H1 (cell line): ENCODE data around the gene KLHL30. TPM values are rescaled to one million over a fixed set of nuclear protein-coding genes. Genes with fewer than 3 reads are reported as not detected.
A peak's percentile ranks its signal among the peaks of the same experiment; 100 is the strongest.

Experiments used
- CTCF ChIA-PET: fragments of 300-600 bp; sonication (Branson Sonifier 250); formaldehyde crosslinking; loops from one replicate; lab custom pipeline; 2021; ENCODE audit not compliant: partially characterized antibody; lab: Charles Lee
- POLR2A ChIA-PET: fragments of 300-600 bp; sonication (Branson Sonifier 250); formaldehyde crosslinking; loops from one replicate; lab custom pipeline; 2021; ENCODE audit warnings: inconsistent platforms; ENCODE audit not compliant: partially characterized antibody; lab: Charles Lee
- DNase-seq, 2 experiments: peaks; one replicate each; pipeline versions ENCODE4 v3.0.0 to v3.0.0-alpha.2; 2010 to 2022; ENCODE audit warnings: low spot score in 2 of 2, low read depth in 1 of 2, mixed read lengths in 1 of 2
- FAIRE-seq: peaks from 2 replicates; lab custom pipeline; 2011; peaks lifted over from hg19 to GRCh38; lab: Jason Lieb, UNC
- H2AFZ ChIP-seq: 2 replicates; pipeline ENCODE4 v1.8.1; 2012; ENCODE audit warnings: low read length, inconsistent platforms
- H2AK5ac ChIP-seq: 2 replicates; pipeline ENCODE4 v1.6.1; 2013; ENCODE audit warnings: low read depth, low read length
- H2BK120ac ChIP-seq: replicated peaks from 2 replicates; pipeline ENCODE3; 2013; ENCODE audit warnings: low read depth, low read length, inconsistent platforms
- H2BK12ac ChIP-seq: 2 replicates; pipeline ENCODE4 v1.6.1; 2013; ENCODE audit warnings: low read depth, low read length
- H2BK15ac ChIP-seq: 2 replicates; pipeline ENCODE4 v1.6.1; 2013; ENCODE audit warnings: low read length
- H2BK20ac ChIP-seq: 2 replicates; pipeline ENCODE4 v1.6.1; 2013; ENCODE audit warnings: low read length
- H2BK5ac ChIP-seq: 2 replicates; pipeline ENCODE4 v1.6.1; 2013; ENCODE audit warnings: low read depth, low read length
- H3K14ac ChIP-seq: 2 replicates; pipeline ENCODE4 v1.6.1; 2013; ENCODE audit warnings: inconsistent platforms; ENCODE audit not compliant: insufficient read length
- H3K18ac ChIP-seq: 2 replicates; pipeline ENCODE4 v1.6.1; 2013; ENCODE audit warnings: low read length; ENCODE audit errors: extremely low read depth
- H3K23ac ChIP-seq: 2 replicates; pipeline ENCODE4 v1.6.1; 2013; ENCODE audit warnings: inconsistent platforms; ENCODE audit not compliant: insufficient read length
- H3K23me2 ChIP-seq: 2 replicates; pipeline ENCODE4 v1.6.1; 2013; ENCODE audit warnings: low read depth, low read length
- H3K27ac ChIP-seq: 2 replicates; pipeline ENCODE4 v1.6.1; 2011; ENCODE audit warnings: low read depth, low read length, inconsistent platforms
- H3K27me3 ChIP-seq, 4 experiments: replicated peaks in 1 of 4; 1 replicate in 1 of 4; 2 replicates in 3 of 4; pipeline versions ENCODE4 v1.6.1 to v1.8.1; 2011 to 2013; ENCODE audit warnings: low read length in 3 of 4, mild to moderate bottlenecking in 3 of 4, inconsistent platforms in 2 of 4, mixed read lengths in 2 of 4, moderate library complexity in 1 of 4; ENCODE audit not compliant: control insufficient read depth in 3 of 4, insufficient read depth in 3 of 4; ENCODE audit errors: extremely low read depth in 1 of 4
- H3K36me3 ChIP-seq, 4 experiments: 2 replicates each; pipeline versions ENCODE4 v1.6.1 to v1.8.1; 2011 to 2013; ENCODE audit warnings: mild to moderate bottlenecking in 4 of 4, low read length in 3 of 4, moderate library complexity in 2 of 4, control low read depth in 1 of 4, inconsistent platforms in 1 of 4; ENCODE audit not compliant: insufficient read depth in 4 of 4, control insufficient read depth in 2 of 4
- H3K4ac ChIP-seq: replicated peaks from 2 replicates; pipeline ENCODE3; 2013; ENCODE audit warnings: low read length, low read depth, mixed read lengths, inconsistent platforms; ENCODE audit not compliant: insufficient read length
- H3K4me1 ChIP-seq, 4 experiments: replicated peaks in 1 of 4; 1 replicate in 1 of 4; 2 replicates in 3 of 4; pipeline versions ENCODE4 v1.6.1 to v1.8.1; 2011 to 2013; ENCODE audit warnings: low read length in 3 of 4, inconsistent platforms in 2 of 4, mixed read lengths in 1 of 4; ENCODE audit not compliant: insufficient read depth in 4 of 4, control insufficient read depth in 3 of 4
- H3K4me2 ChIP-seq, 2 experiments: 2 replicates each; pipeline versions ENCODE4 v1.6.1 to v1.8.1; 2011 to 2013; ENCODE audit warnings: low read depth in 2 of 2, low read length in 2 of 2, control low read depth in 1 of 2, inconsistent platforms in 1 of 2, mild to moderate bottlenecking in 1 of 2; ENCODE audit not compliant: insufficient read depth in 1 of 2
- H3K4me3 ChIP-seq, 4 experiments: fragments of 200-600, 300-600 bp in 1 of 4; sonication (generic), shearing (Covaris generic), sonication (Bioruptor Twin) in 1 of 4; 2 replicates each; pipeline versions ENCODE4 v1.5.1 to v1.8.1; 2011 to 2016; ENCODE audit warnings: low read length in 4 of 4, low read depth in 3 of 4, control low read depth in 2 of 4, inconsistent platforms in 2 of 4, mild to moderate bottlenecking in 2 of 4, mixed read lengths in 1 of 4, moderate library complexity in 1 of 4; ENCODE audit not compliant: insufficient read depth in 2 of 4; ENCODE audit errors: extremely low read depth in 1 of 4
- H3K56ac ChIP-seq: replicated peaks from 2 replicates; pipeline ENCODE3; 2013; ENCODE audit warnings: low read depth, mild to moderate bottlenecking, mixed read lengths, low read length, inconsistent platforms; ENCODE audit not compliant: insufficient read length
- H3K79me1 ChIP-seq: 2 replicates; pipeline ENCODE4 v1.6.1; 2013; ENCODE audit warnings: low read depth, low read length, control low read depth
- H3K79me2 ChIP-seq, 2 experiments: 2 replicates each; pipeline versions ENCODE4 v1.6.1 to v1.8.1; 2012 to 2013; ENCODE audit warnings: low read length in 2 of 2, mild to moderate bottlenecking in 2 of 2, inconsistent platforms in 1 of 2; ENCODE audit not compliant: insufficient read depth in 2 of 2, control insufficient read depth in 1 of 2
- H3K9ac ChIP-seq, 4 experiments: replicated peaks in 1 of 4; 1 replicate in 1 of 4; 2 replicates in 3 of 4; pipeline versions ENCODE4 v1.6.1 to v1.8.1; 2011 to 2013; ENCODE audit warnings: low read depth in 3 of 4, low read length in 3 of 4, control low read depth in 2 of 4, mild to moderate bottlenecking in 2 of 4, moderate library complexity in 2 of 4, inconsistent platforms in 1 of 4; ENCODE audit errors: extremely low read depth in 1 of 4
- H3K9me3 ChIP-seq, 2 experiments: 2 replicates each; pipeline versions ENCODE4 v1.6.1 to v1.8.1; 2012 to 2013; ENCODE audit warnings: mild to moderate bottlenecking in 2 of 2, moderate library complexity in 2 of 2, control low read depth in 1 of 2, inconsistent platforms in 1 of 2, low read depth in 1 of 2, low read length in 1 of 2, mixed read lengths in 1 of 2; ENCODE audit not compliant: insufficient read depth in 2 of 2
- H4K20me1 ChIP-seq, 2 experiments: replicated peaks in 1 of 2; 2 replicates each; pipeline versions ENCODE3 to v1.8.1; 2011 to 2013; ENCODE audit warnings: inconsistent platforms in 2 of 2, low read length in 2 of 2, mild to moderate bottlenecking in 1 of 2; ENCODE audit not compliant: insufficient read depth in 2 of 2, control insufficient read depth in 1 of 2
- H4K5ac ChIP-seq: 2 replicates; pipeline ENCODE4 v1.6.1; 2013; ENCODE audit warnings: low read length, low read depth, mixed read lengths, inconsistent platforms; ENCODE audit not compliant: insufficient read length
- H4K8ac ChIP-seq: 2 replicates; pipeline ENCODE4 v1.8.0; 2013; ENCODE audit warnings: mild to moderate bottlenecking, moderate library complexity, low read length, inconsistent platforms; ENCODE audit not compliant: insufficient read depth; ENCODE audit errors: extremely low read depth
- H4K91ac ChIP-seq: replicated peaks from 2 replicates; pipeline ENCODE3; 2013; ENCODE audit warnings: low read length, mixed read lengths, inconsistent platforms; ENCODE audit not compliant: insufficient read length
- GABPA ChIP-seq: IDR thresholded peaks from 2 replicates; pipeline ENCODE4 v1.6.1; 2011; ENCODE audit warnings: mild to moderate bottlenecking, low read length, moderate library complexity, borderline replicate concordance; ENCODE audit not compliant: insufficient read depth
- GTF2F1 ChIP-seq: IDR thresholded peaks from 2 replicates; pipeline ENCODE4 v1.6.1; 2012; ENCODE audit warnings: low read depth, low read length, improper control_type of control experiment, borderline replicate concordance
- HDAC2 ChIP-seq, 2 experiments: fragments of 300-600 bp in 1 of 2; sonication (generic) in 1 of 2; IDR thresholded peaks; 2 replicates each; pipeline ENCODE4 v1.6.1; 2011 to 2012; ENCODE audit warnings: low read depth in 2 of 2, low read length in 2 of 2, mild to moderate bottlenecking in 2 of 2, moderate library complexity in 2 of 2, borderline replicate concordance in 1 of 2, inconsistent platforms in 1 of 2
- WGBS, 2 experiments: shearing (Covaris generic) in 1 of 2; methylation state at CpG; one replicate each; pipeline versions ENCODE4 v1.1.6 to v1.1.7; 2013 to 2015; ENCODE audit warnings: low lambda C conversion rate in 2 of 2, mixed read lengths in 2 of 2, inconsistent platforms in 1 of 2, low coverage in 1 of 2, missing lambda C conversion rate in 1 of 2; ENCODE audit not compliant: insufficient replicate concordance in 2 of 2, insufficient coverage in 1 of 2, insufficient read length in 1 of 2; ENCODE audit errors: extremely low coverage in 1 of 2, missing lambda C conversion rate in 1 of 2; 5-methylcytosine and 5-hydroxymethylcytosine counted together
- polyA plus RNA-seq, 7 experiments: library from polyadenylated mRNA; depleted of rRNA in 3 of 7; stranded (reverse) in 5 of 7; unstranded in 2 of 7; fragments of >200 nt in 5 of 7; fragments of 200-250 nt in 2 of 7; gene quantifications; 1 replicate in 5 of 7; 2 replicates in 1 of 7; 4 replicates in 1 of 7; pipeline versions ENCODE4 v1.2.1 to v1.2.3, GENCODE V29; 2011 to 2013; ENCODE audit warnings: missing spikeins in 2 of 7, mixed read lengths in 2 of 7
- total RNA-seq: library from RNA; stranded (reverse); fragmentation: NEBNext Ultra II Directional; extraction: Animal tissue kit (Norgen Biotek cat#: 25700); gene quantifications from 2 replicates; pipeline ENCODE4 v1.2.1, GENCODE V29; 2021

The KLHL30 gene
- total and polyA plus RNA-seq, 2 of the 8 experiments (the other 6 are each of a cell fraction or from before 2014, with no cell fraction given), result not detected

- no peak for FAIRE-seq
- H2BK12ac ChIP-seq, result no peak overlapping the region; the same call in 1 of the 2 replicates
- peaks cover 6% of the 10 kb centered on the region in 2 experiments for H4K20me1 ChIP-seq
- POLR2A ChIA-PET, result interaction anchor here (1.0 to 2.0 kb wide), 2 partner anchors 9 to 75 kb away, joined by 3 to 8 read pairs; no protein-coding TSS in a partner anchor
- no peak overlapping the region for H3K9ac ChIP-seq
- H3K27me3 ChIP-seq, result peaks cover 21 to 67% (median 50%) of the 10 kb centered on the region in 4 experiments
- H2BK5ac ChIP-seq, result no peak overlapping the region; the same call in 1 of the 2 replicates
- 0 out of 2 replicates have a peak overlapping the region, but pooled peaks have one; percentile 0 for H2BK20ac ChIP-seq
- peaks cover 13% of the 10 kb centered on the region; the same call in 1 of the 2 replicates for H3K23me2 ChIP-seq
- CTCF ChIA-PET, result interaction anchor here (0.5 to 2.3 kb wide), 23 partner anchors 9 to 180 kb away, joined by 3 to 15 read pairs (median 3); no protein-coding TSS in a partner anchor
- H3K23ac ChIP-seq, result no peak overlapping the region
- H3K14ac ChIP-seq, result no peak overlapping the region
- H3K56ac ChIP-seq, result no peak overlapping the region
- H4K5ac ChIP-seq, result no peak overlapping the region
- H2BK15ac ChIP-seq, result no peak overlapping the region
- no peak overlapping the region for H2AFZ ChIP-seq
- peaks cover 0 to 21% (median 5%) of the 10 kb centered on the region in 4 experiments; a peak in 5 of 7 replicates for H3K4me1 ChIP-seq
- H3K18ac ChIP-seq, result no peak overlapping the region
- H3K4me2 ChIP-seq, result peak overlapping the region in 1 of 2 experiments; percentile 46; a peak in 1 of 4 replicates
- H3K79me2 ChIP-seq, result no peaks in the 10 kb centered on the region
- no peak overlapping the region; a peak in 2 of 8 replicates for H3K4me3 ChIP-seq
- H2BK120ac ChIP-seq, result no peak overlapping the region
- no peak overlapping the region; the same call in 1 of the 2 replicates for H4K8ac ChIP-seq
- no peaks in the 10 kb centered on the region for H3K79me1 ChIP-seq
- H3K36me3 ChIP-seq, result no peaks in the 10 kb centered on the region; a peak in 1 of 8 replicates
- DNase-seq, result peak; percentile 15 to 74
- no peak overlapping the region for H4K91ac ChIP-seq
- no peak overlapping the region for H3K4ac ChIP-seq
- H3K27ac ChIP-seq, result no peak overlapping the region
- H3K9me3 ChIP-seq, result no peaks in the 10 kb centered on the region
- 80% methylated on average over 23 of the region's 23 CpGs; no CpG with 5 or more reads in 1 of the 2 experiments for WGBS, 2 experiments
- no peak overlapping the region for H2AK5ac ChIP-seq
- TF ChIP-seq GABPA, result peak; percentile 62; the same call in 1 of the 2 replicates
- no peak for TF ChIP-seq GTF2F1
- 0 out of 4 replicates have a peak, but pooled peaks of 1 of the 2 experiments have one; percentile 16 for TF ChIP-seq HDAC2 (IDR thresholded peaks at IDR 0.05; ENCODE audit: borderline replicate concordance in 1 of 2, low read depth in 2 of 2, low read length in 2 of 2)
These were observed 22.0 kb downstream of the KLHL30 start for GRCh38 chr2:238160206-238161129.
